Common myeloid progenitor, CD34-positive (primary cell): ENCODE measurements around the gene TBX18.

ENCODE experiments used
- CTCF ChIA-PET: fragments of 350-600 bp; sonication (Branson Sonifier 250); formaldehyde crosslinking; loops from one replicate; lab custom pipeline; 2021; ENCODE audit warnings: antibody characterized with exemption; lab: Charles Lee
- POLR2A ChIA-PET: fragments of 350-600 bp; sonication (Branson Sonifier 250); formaldehyde crosslinking; loops from one replicate; lab custom pipeline; 2021; ENCODE audit warnings: antibody characterized with exemption; lab: Charles Lee
- DNase-seq, 3 donors: peaks; one replicate each; pipeline versions ENCODE4 v3.0.0 to v3.0.0-alpha.2; 2013
- H3K27ac ChIP-seq, 2 experiments: 1 replicate in 1 of 2; 2 replicates in 1 of 2; pipeline ENCODE4 v1.7.0; 2013; ENCODE audit warnings: inconsistent platforms in 2 of 2, low read length in 2 of 2, mild to moderate bottlenecking in 2 of 2, low read depth in 1 of 2, moderate library complexity in 1 of 2; ENCODE audit not compliant: severe bottlenecking in 2 of 2, insufficient read depth in 1 of 2, poor library complexity in 1 of 2
- H3K27me3 ChIP-seq, 5 experiments: replicated peaks in 2 of 5; 1 replicate in 3 of 5; 2 replicates in 2 of 5; pipeline versions ENCODE4 v1.6.1 to v1.7.0; 2013; ENCODE audit warnings: low read length in 4 of 5, mild to moderate bottlenecking in 2 of 5, moderate library complexity in 2 of 5, inconsistent platforms in 1 of 5; ENCODE audit not compliant: insufficient read depth in 5 of 5, control insufficient read depth in 4 of 5
- H3K36me3 ChIP-seq, 4 experiments: 1 replicate in 2 of 4; 2 replicates in 2 of 4; pipeline versions ENCODE4 v1.6.1 to v1.7.0; 2013; ENCODE audit warnings: low read length in 3 of 4, control low read depth in 1 of 4, mild to moderate bottlenecking in 1 of 4; ENCODE audit not compliant: control insufficient read depth in 4 of 4, insufficient read depth in 4 of 4
- H3K4me1 ChIP-seq, 4 experiments: 1 replicate in 3 of 4; 2 replicates in 1 of 4; pipeline versions ENCODE4 v1.6.1 to v1.7.1; 2013; ENCODE audit warnings: low read length in 3 of 4, mild to moderate bottlenecking in 3 of 4, control low read depth in 1 of 4, inconsistent platforms in 1 of 4, moderate library complexity in 1 of 4; ENCODE audit not compliant: control insufficient read depth in 4 of 4, insufficient read depth in 4 of 4; ENCODE audit errors: control extremely low read depth in 1 of 4
- H3K4me3 ChIP-seq, 7 experiments: 1 replicate in 4 of 7; 2 replicates in 3 of 7; pipeline versions ENCODE4 v1.5.1 to v1.7.0; 2013; ENCODE audit warnings: mild to moderate bottlenecking in 7 of 7, low read length in 6 of 7, moderate library complexity in 6 of 7, inconsistent platforms in 2 of 7, low read depth in 2 of 7, control low read depth in 1 of 7; ENCODE audit not compliant: insufficient read depth in 4 of 7, control insufficient read depth in 1 of 7; ENCODE audit errors: extremely low read depth in 1 of 7
- H3K9me3 ChIP-seq, 5 experiments: 1 replicate in 4 of 5; 2 replicates in 1 of 5; pipeline versions ENCODE4 v1.6.1 to v1.7.1; 2013; ENCODE audit warnings: low read length in 4 of 5, mild to moderate bottlenecking in 2 of 5, inconsistent platforms in 1 of 5, low read depth in 1 of 5, moderate library complexity in 1 of 5; ENCODE audit not compliant: control insufficient read depth in 4 of 5, insufficient read depth in 2 of 5; ENCODE audit errors: control extremely low read depth in 1 of 5
- WGBS: methylation state at CpG from one replicate; pipeline ENCODE4 v1.1.5; 2013; ENCODE audit not compliant: insufficient coverage; 5-methylcytosine and 5-hydroxymethylcytosine counted together

Gene TBX18

GRCh38 chr6:84779917-84780316 lies 15.5 kb upstream of the TBX18 start:
- Histone ChIP-seq H3K27me3 (peaks cover 14 to 76% (median 30%) of the 10 kb centered on the region in 5 experiments), H3K4me1 (peaks cover 0 to under 1% (median under 1%) of the 10 kb centered on the region in 4 experiments), H3K36me3 (no peaks in the 10 kb centered on the region), H3K4me3 (no peak overlapping the region), H3K9me3 (no peaks in the 10 kb centered on the region), H3K27ac (no peak overlapping the region)
- DNase-seq: no peak
- POLR2A ChIA-PET: no interaction called here
- CTCF ChIA-PET: interaction anchor here (1.6 kb wide), 1 partner anchor 10 kb away, joined by 4 read pairs; no protein-coding TSS in a partner anchor
- WGBS: 94% methylated on average over 2 of the region's 2 CpGs

GRCh38 chr6:84779380-84779779 lies 15.0 kb upstream of the TBX18 start:
- DNase-seq: no peak
- peaks cover 0 to 6% (median 5%) of the 10 kb centered on the region in 4 experiments for H3K4me1 ChIP-seq
- WGBS: 54% methylated on average over 1 of the region's 1 CpG
- H3K27ac ChIP-seq: no peak overlapping the region
- POLR2A ChIA-PET: no interaction called here
- no peaks in the 10 kb centered on the region for H3K36me3 ChIP-seq
- H3K27me3 ChIP-seq: peaks cover 14 to 77% (median 32%) of the 10 kb centered on the region in 5 experiments
- H3K9me3 ChIP-seq: no peaks in the 10 kb centered on the region
- H3K4me3 ChIP-seq: no peak overlapping the region
- CTCF ChIA-PET: interaction anchor here (1.6 kb wide), 1 partner anchor 10 kb away, joined by 4 read pairs; no protein-coding TSS in a partner anchor

- H3K9me3 ChIP-seq: no peaks in the 10 kb centered on the region
- H3K27me3 ChIP-seq: peaks cover 14 to 83% (median 43%) of the 10 kb centered on the region in 5 experiments
- H3K36me3 ChIP-seq: no peaks in the 10 kb centered on the region
- H3K4me3 ChIP-seq: no peak overlapping the region
- H3K4me1 ChIP-seq: peaks cover 0 to 18% (median 17%) of the 10 kb centered on the region in 4 experiments
- H3K27ac ChIP-seq: no peak overlapping the region
- CTCF ChIA-PET: no interaction called here
- WGBS: 100% methylated on average over 1 of the region's 1 CpG
- POLR2A ChIA-PET: no interaction called here
- no peak for DNase-seq
Measured at GRCh38 chr6:84777888-84778287, 13.5 kb upstream of the TBX18 start.

- DNase-seq: no peak
- no peak overlapping the region for H3K27ac ChIP-seq
- no CpG with 5 or more reads among the region's 3 CpGs for WGBS
- no peaks in the 10 kb centered on the region for H3K9me3 ChIP-seq
- CTCF ChIA-PET: no interaction called here
- peaks cover 24 to 94% (median 50%) of the 10 kb centered on the region in 5 experiments for H3K27me3 ChIP-seq
- no peaks in the 10 kb centered on the region for H3K36me3 ChIP-seq
- H3K4me1 ChIP-seq: peaks cover 0 to 18% (median 17%) of the 10 kb centered on the region in 4 experiments
- POLR2A ChIA-PET: no interaction called here
- H3K4me3 ChIP-seq: no peak overlapping the region
Measured at GRCh38 chr6:84776392-84776791, 12.0 kb upstream of the TBX18 start.

GRCh38 chr6:84775751-84776150 lies 11.4 kb upstream of the TBX18 start:
- CTCF ChIA-PET: interaction anchor here (0.8 to 2.1 kb wide), 4 partner anchors 13 to 354 kb away, joined by 3 to 5 read pairs (median 4); no protein-coding TSS in a partner anchor
- POLR2A ChIA-PET: no interaction called here

GRCh38 chr6:84774985-84775284 lies 10.5 kb upstream of the TBX18 start:
- Histone ChIP-seq H3K27me3 (peaks cover 19 to 97% (median 58%) of the 10 kb centered on the region in 5 experiments), H3K9me3 (no peaks in the 10 kb centered on the region), H3K4me1 (peaks cover 0 to 18% (median 17%) of the 10 kb centered on the region in 4 experiments), H3K27ac (no peak overlapping the region), H3K4me3 (peak overlapping the region in 2 of 7 experiments; percentile 46 to 57), H3K36me3 (no peaks in the 10 kb centered on the region)
- 0% methylated on average over 4 of the region's 14 CpGs for WGBS
- CTCF ChIA-PET: interaction anchor here (0.8 to 2.1 kb wide), 4 partner anchors 12 to 353 kb away, joined by 3 to 5 read pairs (median 4); no protein-coding TSS in a partner anchor
- peak in 1 of 3 donors; percentile 41 for DNase-seq
- POLR2A ChIA-PET: no interaction called here

More at GRCh38 chr6:84775751-84776150, 11.4 kb upstream of the TBX18 start:
- no peak for DNase-seq
- Histone ChIP-seq H3K27ac (no peak overlapping the region), H3K9me3 (no peaks in the 10 kb centered on the region), H3K27me3 (peaks cover 24 to 97% (median 53%) of the 10 kb centered on the region in 5 experiments), H3K36me3 (no peaks in the 10 kb centered on the region), H3K4me1 (peaks cover 0 to 18% (median 17%) of the 10 kb centered on the region in 4 experiments), H3K4me3 (no peak overlapping the region)
- 70% methylated on average over 2 of the region's 3 CpGs for WGBS

GRCh38 chr6:84774157-84774984 lies 10.0 kb upstream of the TBX18 start:
- POLR2A ChIA-PET: no interaction called here
- H3K9me3 ChIP-seq: no peaks in the 10 kb centered on the region
- no peaks in the 10 kb centered on the region for H3K36me3 ChIP-seq
- WGBS: under 1% methylated on average over 71 of the region's 79 CpGs
- DNase-seq: peak in 1 of 3 donors; percentile 47
- H3K4me3 ChIP-seq: peak overlapping the region in 5 of 7 experiments; percentile 5 to 63 (median 46)
- CTCF ChIA-PET: interaction anchor here (0.8 to 2.1 kb wide), 4 partner anchors 15 to 915 kb away, joined by 3 to 5 read pairs (median 3); partner anchors contain the start of gene CYB5R4
- peaks cover 0 to 18% (median 17%) of the 10 kb centered on the region in 4 experiments for H3K4me1 ChIP-seq
- no peak overlapping the region for H3K27ac ChIP-seq
- peaks cover 21 to 98% (median 57%) of the 10 kb centered on the region in 5 experiments for H3K27me3 ChIP-seq
